DOHH2 (cell line): ENCODE data around the gene TBL2.
"Not testable (repeated sequence)": the region's sequence is repeated elsewhere in the genome, so short reads cannot be mapped to it uniquely, and the experiment has no call there.

Experiments used
- H3F3A ChIP-seq: fragments of 200-600 bp; sonication (generic), shearing (Covaris generic); 2 replicates; pipeline ENCODE4 v1.6.0; 2016; ENCODE audit warnings: antibody characterized with exemption, mild to moderate bottlenecking; ENCODE audit not compliant: control insufficient read depth, insufficient read depth
- H3K27ac ChIP-seq: fragments of 200-600 bp; sonication (generic); 2 replicates; pipeline ENCODE4 v1.5.1; 2014; ENCODE audit warnings: low read depth, mild to moderate bottlenecking, low read length, moderate library complexity
- H3K27me3 ChIP-seq: fragments of 200-600 bp; sonication (generic); 2 replicates; pipeline ENCODE4 v1.6.1; 2014; ENCODE audit warnings: mild to moderate bottlenecking, low read length, mixed read lengths; ENCODE audit not compliant: control insufficient read depth
- H3K36me3 ChIP-seq: fragments of 200-600 bp; sonication (generic); 2 replicates; pipeline ENCODE4 v1.6.1; 2014; ENCODE audit warnings: mild to moderate bottlenecking, low read length, moderate library complexity, mixed read lengths; ENCODE audit not compliant: control insufficient read depth
- H3K4me1 ChIP-seq: fragments of 200-600 bp; sonication (generic); 2 replicates; pipeline ENCODE4 v1.6.1; 2014; ENCODE audit warnings: mild to moderate bottlenecking, low read length, mixed read lengths; ENCODE audit not compliant: control insufficient read depth
- H3K4me2 ChIP-seq: fragments of 200-600 bp; sonication (generic); 2 replicates; pipeline ENCODE4 v1.6.0; 2014; ENCODE audit warnings: mild to moderate bottlenecking, low read length, moderate library complexity
- H3K4me3 ChIP-seq: fragments of 200-600 bp; sonication (generic); 2 replicates; pipeline ENCODE4 v1.5.1; 2014; ENCODE audit warnings: mild to moderate bottlenecking, low read length, mixed read lengths
- H3K79me2 ChIP-seq: fragments of 200-600 bp; sonication (generic); 2 replicates; pipeline ENCODE4 v1.6.1; 2014; ENCODE audit warnings: mild to moderate bottlenecking, low read length, mixed read lengths; ENCODE audit not compliant: control insufficient read depth
- H3K9me2 ChIP-seq: fragments of 200-600 bp; sonication (generic); replicated peaks from 2 replicates; pipeline ENCODE4 v1.6.1; 2014; ENCODE audit warnings: mild to moderate bottlenecking, low read length, mixed read lengths; ENCODE audit not compliant: control insufficient read depth
- H3K9me3 ChIP-seq: fragments of 200-600 bp; sonication (generic); 2 replicates; pipeline ENCODE4 v1.6.1; 2014; ENCODE audit warnings: antibody characterized with exemption, low read length, mixed read lengths; ENCODE audit not compliant: control insufficient read depth, insufficient read depth
- H4K20me1 ChIP-seq: fragments of 200-600 bp; sonication (generic); 2 replicates; pipeline ENCODE4 v1.6.0; 2014; ENCODE audit warnings: low read depth, mild to moderate bottlenecking, antibody characterized with exemption, low read length, moderate library complexity; ENCODE audit not compliant: control insufficient read depth, insufficient read depth
- EZH2phosphoT487 ChIP-seq: fragments of 200-600 bp; sonication (generic); IDR thresholded peaks from 2 replicates; pipeline ENCODE4 v1.6.1; 2017; ENCODE audit warnings: borderline replicate concordance, mild to moderate bottlenecking, antibody characterized with exemption, low read length, moderate library complexity, mixed read lengths
- TF ChIP-seq, protein P1 (sequence below): fragments of 200-600 bp; sonication (generic); IDR thresholded peaks from one replicate; pipeline ENCODE4 v1.5.1; 2014; ENCODE audit warnings: antibody characterized with exemption, mild to moderate bottlenecking, low read depth, low read length; ENCODE audit not compliant: poor library complexity, severe bottlenecking

TBL2 gene

GRCh38 chr7:73555411-73555982 lies 22.9 kb downstream of the TBL2 start:
- TF ChIP-seq, protein P1, sequence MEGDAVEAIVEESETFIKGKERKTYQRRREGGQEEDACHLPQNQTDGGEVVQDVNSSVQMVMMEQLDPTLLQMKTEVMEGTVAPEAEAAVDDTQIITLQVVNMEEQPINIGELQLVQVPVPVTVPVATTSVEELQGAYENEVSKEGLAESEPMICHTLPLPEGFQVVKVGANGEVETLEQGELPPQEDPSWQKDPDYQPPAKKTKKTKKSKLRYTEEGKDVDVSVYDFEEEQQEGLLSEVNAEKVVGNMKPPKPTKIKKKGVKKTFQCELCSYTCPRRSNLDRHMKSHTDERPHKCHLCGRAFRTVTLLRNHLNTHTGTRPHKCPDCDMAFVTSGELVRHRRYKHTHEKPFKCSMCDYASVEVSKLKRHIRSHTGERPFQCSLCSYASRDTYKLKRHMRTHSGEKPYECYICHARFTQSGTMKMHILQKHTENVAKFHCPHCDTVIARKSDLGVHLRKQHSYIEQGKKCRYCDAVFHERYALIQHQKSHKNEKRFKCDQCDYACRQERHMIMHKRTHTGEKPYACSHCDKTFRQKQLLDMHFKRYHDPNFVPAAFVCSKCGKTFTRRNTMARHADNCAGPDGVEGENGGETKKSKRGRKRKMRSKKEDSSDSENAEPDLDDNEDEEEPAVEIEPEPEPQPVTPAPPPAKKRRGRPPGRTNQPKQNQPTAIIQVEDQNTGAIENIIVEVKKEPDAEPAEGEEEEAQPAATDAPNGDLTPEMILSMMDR: no peak
- no peak for TF ChIP-seq EZH2phosphoT487
- Histone ChIP-seq H3K4me2 (peak overlapping the region; percentile 76), H3K79me2 (peaks cover 62% of the 10 kb centered on the region), H3K4me1 (peaks cover 31% of the 10 kb centered on the region), H3K9me2 (no peaks in the 10 kb centered on the region), H3K9me3 (no peaks in the 10 kb centered on the region), H3K27ac (no peak overlapping the region), H4K20me1 (peaks cover 8% of the 10 kb centered on the region; the same call in 1 of the 2 replicates), H3K27me3 (peaks cover 1% of the 10 kb centered on the region; the same call in 1 of the 2 replicates), H3K36me3 (peaks cover 53% of the 10 kb centered on the region), H3F3A (peaks cover 10% of the 10 kb centered on the region; the same call in 1 of the 2 replicates), H3K4me3 (peak overlapping the region; percentile 87)

DNA sequence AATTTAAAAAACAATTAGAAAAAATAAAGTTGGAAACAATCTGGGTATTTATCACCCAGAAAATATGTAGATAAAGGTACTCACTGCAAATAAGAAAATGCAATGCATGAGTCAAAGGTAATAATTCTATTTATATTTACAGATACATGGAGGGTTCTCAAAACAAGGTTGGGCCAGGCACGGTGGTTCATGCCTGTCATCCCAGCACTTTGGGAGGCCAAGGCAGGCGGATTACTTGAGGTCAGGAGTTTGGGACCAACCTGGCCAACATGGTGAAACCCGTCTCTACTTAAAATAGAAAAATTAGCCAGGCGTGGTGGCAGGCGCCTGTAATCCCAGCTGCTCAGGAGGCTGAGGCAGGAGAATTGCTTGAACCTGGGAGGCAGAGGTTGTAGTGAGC lies 28.3 kb downstream of the TBL2 start:
- peaks cover 96% of the 10 kb centered on the region for H3K79me2 ChIP-seq

GRCh38 chr7:73549176-73549575 lies 29.2 kb downstream of the TBL2 start:
- Histone ChIP-seq H3K4me3 (no peak overlapping the region), H3K36me3 (peaks cover 78% of the 10 kb centered on the region), H4K20me1 (no peaks in the 10 kb centered on the region; the same call in 1 of the 2 replicates), H3K9me3 (no peaks in the 10 kb centered on the region), H3K27ac (no peak overlapping the region), H3K9me2 (no peaks in the 10 kb centered on the region), H3K4me2 (no peak overlapping the region), H3F3A (0 out of 2 replicates have a peak, but pooled peaks cover 6% of the 10 kb centered on the region), H3K27me3 (no peaks in the 10 kb centered on the region), H3K4me1 (no peaks in the 10 kb centered on the region), H3K79me2 (peaks cover 94% of the 10 kb centered on the region)
- no peak for TF ChIP-seq EZH2phosphoT487
- TF ChIP-seq, protein P1: no peak

More for the DNA sequence above, 28.3 kb downstream of the TBL2 start:
- not testable (repeated sequence) for H3K4me2 ChIP-seq, H3K9me3 ChIP-seq, H4K20me1 ChIP-seq, H3K4me1 ChIP-seq, H3K27ac ChIP-seq, H3F3A ChIP-seq, H3K9me2 ChIP-seq, H3K4me3 ChIP-seq, H3K27me3 ChIP-seq
- H3K36me3 ChIP-seq: peaks cover 83% of the 10 kb centered on the region

GRCh38 chr7:73547841-73548240 lies 30.5 kb downstream of the TBL2 start:
- H3K36me3 ChIP-seq: peaks cover 81% of the 10 kb centered on the region
- TF ChIP-seq, protein P1: no peak
- TF ChIP-seq EZH2phosphoT487: no peak
- no peak overlapping the region for H3K27ac ChIP-seq
- peaks cover 90% of the 10 kb centered on the region for H3K79me2 ChIP-seq
- H3K27me3 ChIP-seq: no peaks in the 10 kb centered on the region
- H3K4me3 ChIP-seq: no peak overlapping the region
- no peak overlapping the region for H3K4me2 ChIP-seq
- H4K20me1 ChIP-seq: no peaks in the 10 kb centered on the region; the same call in 1 of the 2 replicates
- 0 out of 2 replicates have a peak, but pooled peaks cover 6% of the 10 kb centered on the region for H3F3A ChIP-seq
- H3K4me1 ChIP-seq: no peaks in the 10 kb centered on the region
- no peaks in the 10 kb centered on the region for H3K9me2 ChIP-seq
- no peaks in the 10 kb centered on the region for H3K9me3 ChIP-seq
